GM21423 (cell line): ENCODE data around the gene FOXL1.
A peak's percentile ranks its signal among the peaks of the same experiment; 100 is the strongest.

ENCODE experiments used
- ATAC-seq: cut with Tn5 transposase; IDR thresholded peaks from one replicate; pipeline ENCODE4 v1.9.1; 2021; ENCODE audit warnings: mild to moderate bottlenecking, moderate library complexity; ENCODE audit not compliant: unreplicated experiment

Gene FOXL1

GRCh38 chr16:86547286-86547685, 31.1 kb upstream of the FOXL1 start:
- ATAC-seq = no peak

GRCh38 chr16:86549076-86549892, 29.1 kb upstream of the FOXL1 start:
- ATAC-seq = no peak

- ATAC-seq = no peak
Observed at GRCh38 chr16:86549893-86550190, 28.5 kb upstream of the FOXL1 start.

GRCh38 chr16:86550281-86550680, 28.1 kb upstream of the FOXL1 start:
- ATAC-seq = no peak

- no peak for ATAC-seq
Observed at GRCh38 chr16:86553356-86553755, 25.0 kb upstream of the FOXL1 start.

GRCh38 chr16:86554599-86554916, 23.8 kb upstream of the FOXL1 start:
- no peak for ATAC-seq

GRCh38 chr16:86554917-86555703, 23.2 kb upstream of the FOXL1 start, which contains the start of gene MTHFSD:
MTHFSD (minus strand) TSS chr16:86555235; CDS start chr16:86555184, 51 bp downstream.
- ATAC-seq = peak; percentile 85

- no peak for ATAC-seq
Observed at GRCh38 chr16:86555704-86556075, 22.7 kb upstream of the FOXL1 start.

- ATAC-seq = no peak
Observed at GRCh38 chr16:86556576-86556975, 21.8 kb upstream of the FOXL1 start.

GRCh38 chr16:86557587-86557986, 20.8 kb upstream of the FOXL1 start:
- no peak for ATAC-seq

- no peak for ATAC-seq
Observed at GRCh38 chr16:86558355-86559193, 19.8 kb upstream of the FOXL1 start.

GRCh38 chr16:86559802-86560305, 18.5 kb upstream of the FOXL1 start:
- ATAC-seq = no peak

- no peak for ATAC-seq
Observed at GRCh38 chr16:86562356-86562755, 16.0 kb upstream of the FOXL1 start.

GRCh38 chr16:86563469-86564345, 14.6 kb upstream of the FOXL1 start:
- ATAC-seq = peak; percentile 86

GRCh38 chr16:86565181-86565631, 13.1 kb upstream of the FOXL1 start:
- no peak for ATAC-seq

- no peak for ATAC-seq
Observed at GRCh38 chr16:86565644-86566511, 12.5 kb upstream of the FOXL1 start.

GRCh38 chr16:86566601-86566965, 11.8 kb upstream of the FOXL1 start, which contains the start of gene FOXC2:
FOXC2 (plus strand) TSS chr16:86566829; CDS start chr16:86567336, 507 bp downstream.
- no peak for ATAC-seq

- no peak for ATAC-seq
Observed at GRCh38 chr16:86566966-86567700, 11.2 kb upstream of the FOXL1 start.
